K562 (cell line): Measurements from ENCODE around the gene TM7SF3. TPM values are rescaled to one million over a fixed set of nuclear protein-coding genes. Genes with fewer than 3 reads are reported as not detected.

Experiments
- FOXK1 ChIP-seq: sonication (generic); formaldehyde crosslinking; IDR thresholded peaks from 2 replicates; pipeline ENCODE4 v1.8.0; 2022; ENCODE audit warnings: missing genetic modification reagents, mild to moderate bottlenecking, borderline replicate concordance
- MGA ChIP-seq: fragments of 450-650 bp; IDR thresholded peaks from 2 replicates; pipeline ENCODE4 v1.6.1; 2016; ENCODE audit warnings: mild to moderate bottlenecking, moderate library complexity
- SMAD1 ChIP-seq: fragments of 150-350 bp; IDR thresholded peaks from 2 replicates; pipeline ENCODE4 v1.6.1; 2014; ENCODE audit warnings: low read length, low read depth; ENCODE audit not compliant: partially characterized antibody
- polyA plus RNA-seq, 8 experiments: library from polyadenylated mRNA; depleted of rRNA in 4 of 8; stranded (reverse) in 5 of 8; unstranded in 3 of 8; fragments of >200 nt; fragmentation: Nextera tagmentation in 2 of 8; fragmentation: Illumina TruSeq in 1 of 8; extraction: Ambion mirVana in 2 of 8; extraction: Trizol in 1 of 8; gene quantifications; 2 replicates each; pipeline versions ENCODE4 v1.2.1 to v1.2.3, GENCODE V29; 2011 to 2014; ENCODE audit warnings: inconsistent platforms in 1 of 8, missing spikeins in 1 of 8
- total RNA-seq, 7 experiments: library from RNA; depleted of rRNA in 6 of 7; stranded (reverse); fragments of >200 nt in 6 of 7; fragmentation: Illumina TruSeq in 2 of 7; extraction: Trizol in 2 of 7; gene quantifications; 2 replicates each; pipeline versions ENCODE4 v1.2.1 to v1.2.3, GENCODE V29; 2011 to 2021; ENCODE audit warnings: low replicate concordance in 1 of 7

The TM7SF3 gene
- total and polyA plus RNA-seq, 9 of the 15 experiments (the other 6 are each of a cell fraction or from before 2014, with no cell fraction given) = 9.3 to 90.4 (median 24.8) TPM

DNA sequence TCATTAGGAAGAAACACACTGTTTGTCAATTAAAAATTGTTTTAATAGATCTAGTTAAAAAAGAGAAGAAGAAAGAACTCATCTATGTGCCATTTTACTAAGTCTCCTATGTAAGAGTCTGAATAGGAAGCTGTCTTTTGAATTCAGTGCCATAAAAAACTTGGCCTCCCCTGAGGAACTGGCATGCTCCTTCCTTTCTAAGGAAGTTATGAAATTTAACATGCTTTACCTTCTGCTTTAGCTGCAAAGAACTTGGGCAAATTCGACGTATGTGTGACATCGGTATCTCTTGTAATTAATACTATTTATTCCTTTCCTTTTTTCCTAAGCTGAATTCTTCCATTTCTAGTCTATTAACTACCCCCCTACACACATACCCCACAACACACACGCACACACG, 12.5 kb downstream of the TM7SF3 start (continued):
- TF ChIP-seq MGA = no peak
- no peak for TF ChIP-seq FOXK1
- TF ChIP-seq SMAD1 = no peak
- TF ChIP-seq, all 486 proteins: peak for 0
